GM12878 (cell line): ENCODE measurements around the gene UBE2D4. TPM values are rescaled to one million over a fixed set of nuclear protein-coding genes. Genes with fewer than 3 reads are reported as not detected.

ENCODE experiments used
- ATF2 ChIP-seq: IDR thresholded peaks from 2 replicates; pipeline ENCODE4 v1.6.1; 2012; ENCODE audit warnings: low read length, inconsistent platforms
- CHD1 ChIP-seq: IDR thresholded peaks from 2 replicates; pipeline ENCODE4 v1.6.1; 2012; ENCODE audit warnings: low read depth, low read length, improper control_type of control experiment
- CREB1 ChIP-seq: IDR thresholded peaks from 2 replicates; pipeline ENCODE4 v1.6.1; 2012; ENCODE audit warnings: low read depth, mild to moderate bottlenecking, inconsistent platforms
- IKZF2 ChIP-seq, 2 experiments: fragments of 450-650 bp; IDR thresholded peaks; 2 replicates each; pipeline ENCODE4 v1.6.1; 2017; ENCODE audit warnings: mild to moderate bottlenecking in 2 of 2, moderate library complexity in 2 of 2
- KLF5 ChIP-seq: fragments of 450-650 bp; IDR thresholded peaks from 2 replicates; pipeline ENCODE4 v1.6.1; 2014; ENCODE audit warnings: mild to moderate bottlenecking; ENCODE audit not compliant: partially characterized antibody
- MLLT1 ChIP-seq: fragments of 450-650 bp; IDR thresholded peaks from 2 replicates; pipeline ENCODE4 v1.6.1; 2016; ENCODE audit warnings: mild to moderate bottlenecking
- MXI1 ChIP-seq: fragments of 150-350 bp; IDR thresholded peaks from 2 replicates; pipeline ENCODE4 v1.6.1; 2011; ENCODE audit warnings: low read depth, mild to moderate bottlenecking, inconsistent platforms, low read length, improper control_type of control experiment
- NFXL1 ChIP-seq: fragments of 450-650 bp; IDR thresholded peaks from 2 replicates; pipeline ENCODE4 v1.6.1; 2017; ENCODE audit warnings: antibody characterized with exemption, mild to moderate bottlenecking, borderline replicate concordance
- RELB ChIP-seq: fragments of 450-650 bp; IDR thresholded peaks from 2 replicates; pipeline ENCODE4 v1.6.1; 2017; ENCODE audit warnings: low read depth, mild to moderate bottlenecking, moderate library complexity
- SRF ChIP-seq, 2 experiments: IDR thresholded peaks; 2 replicates each; pipeline ENCODE4 v1.6.1; 2011; ENCODE audit warnings: low read depth in 2 of 2, low read length in 2 of 2, mild to moderate bottlenecking in 1 of 2, moderate library complexity in 1 of 2
- TAF1 ChIP-seq: IDR thresholded peaks from 2 replicates; pipeline ENCODE4 v1.6.1; 2011; ENCODE audit warnings: mild to moderate bottlenecking, low read depth, low read length, borderline replicate concordance
- ZBTB33 ChIP-seq: fragments of 450-650 bp; IDR thresholded peaks from 2 replicates; pipeline ENCODE4 v1.6.1; 2017; ENCODE audit warnings: mild to moderate bottlenecking
- ZBTB4 ChIP-seq: fragments of 450-650 bp; formaldehyde crosslinking; IDR thresholded peaks from 2 replicates; pipeline ENCODE4 v1.4.0; 2022; ENCODE audit warnings: mild to moderate bottlenecking, moderate library complexity
- ZNF384 ChIP-seq: IDR thresholded peaks from 2 replicates; pipeline ENCODE4 v1.6.1; 2012; ENCODE audit warnings: low read depth, mild to moderate bottlenecking, low read length, improper control_type of control experiment, borderline replicate concordance
- ZNF592 ChIP-seq: fragments of 450-650 bp; IDR thresholded peaks from 2 replicates; pipeline ENCODE4 v1.6.1; 2017; ENCODE audit warnings: mild to moderate bottlenecking, moderate library complexity
- ZZZ3 ChIP-seq: IDR thresholded peaks from 2 replicates; pipeline ENCODE4 v1.6.1; 2011; ENCODE audit warnings: low read depth; ENCODE audit not compliant: control insufficient read depth, insufficient read length
- polyA plus RNA-seq, 11 experiments: library from polyadenylated mRNA; depleted of rRNA in 4 of 11; unstranded in 6 of 11; stranded (reverse) in 5 of 11; fragments of >200 nt; fragmentation: Nextera tagmentation in 4 of 11; fragmentation: Illumina TruSeq in 1 of 11; extraction: Ambion mirVana in 4 of 11; extraction: Trizol in 1 of 11; gene quantifications; 1 replicate in 1 of 11; 2 replicates in 10 of 11; pipeline versions ENCODE4 v1.2.1 to v1.2.3, GENCODE V29; 2011 to 2016; ENCODE audit warnings: inconsistent platforms in 2 of 11, missing spikeins in 2 of 11, low read depth in 1 of 11
- total RNA-seq, 4 experiments: library from RNA; depleted of rRNA in 3 of 4; stranded (reverse); fragments of >200 nt in 3 of 4; fragmentation: Illumina TruSeq in 1 of 4; extraction: Trizol in 1 of 4; gene quantifications; 2 replicates each; pipeline versions ENCODE4 v1.2.1 to v1.2.3, GENCODE V29; 2013 to 2021

Gene UBE2D4
- total and polyA plus RNA-seq, 10 of the 15 experiments (the other 5 are each of a cell fraction or from before 2014, with no cell fraction given) = 3.5 to 16.6 (median 10.3) TPM

- TF ChIP-seq MLLT1 = 0 out of 2 replicates have a peak, but pooled peaks have one; percentile 50
- no peak for TF ChIP-seq MXI1
- no peak for TF ChIP-seq ZZZ3
- no peak for TF ChIP-seq ZBTB33
- no peak for TF ChIP-seq KLF5
- no peak for TF ChIP-seq SRF (IDR thresholded peaks at IDR 0.05; ENCODE audit: low read depth in 2 of 2, low read length in 2 of 2)
- TF ChIP-seq CREB1 = no peak
- 0 out of 2 replicates have a peak, but pooled peaks have one; percentile 12 for TF ChIP-seq RELB
- TF ChIP-seq ATF2 = no peak
- no peak for TF ChIP-seq ZNF592
- TF ChIP-seq NFXL1 = no peak
- TF ChIP-seq CHD1 = no peak
- 0 out of 4 replicates have a peak, but pooled peaks of 1 of the 2 experiments have one; percentile 10 for TF ChIP-seq IKZF2 (IDR thresholded peaks at IDR 0.05)
- TF ChIP-seq TAF1 = no peak
- no peak for TF ChIP-seq ZNF384
- TF ChIP-seq ZBTB4 (CRISPR knock-in tag) = no peak
These were observed 525 bp downstream of the UBE2D4 start (continued) for GRCh38 chr7:43926798-43927123.
